ENCODE data around the gene PLA2G6. TPM values are rescaled to one million over a fixed set of nuclear protein-coding genes. Genes with fewer than 3 reads are reported as not detected.
A peak's percentile ranks its signal among the peaks of the same experiment; 100 is the strongest.

Gene PLA2G6
- total and polyA plus RNA-seq, 4 experiments from 2014 or later, result 1.1 to 238 (median 116) TPM

- Mint-ChIP-seq H3K4me1 (peaks cover 0 to 5% (median under 1%) of the 10 kb centered on the region in 4 donors), H3K9me3 (peaks cover 0 to 1% (median 0%) of the 10 kb centered on the region in 8 donors)
- POLR2A ChIA-PET (ENCODE audit: partially characterized antibody), result interaction anchor here (0.6 to 1.6 kb wide), 3 partner anchors 9 to 23 kb away, joined by 3 to 4 read pairs (median 3); partner anchors contain the start of gene MAFF
Measured at GRCh38 chr22:38191731-38192474, 10.3 kb upstream of the PLA2G6 start.

DNA sequence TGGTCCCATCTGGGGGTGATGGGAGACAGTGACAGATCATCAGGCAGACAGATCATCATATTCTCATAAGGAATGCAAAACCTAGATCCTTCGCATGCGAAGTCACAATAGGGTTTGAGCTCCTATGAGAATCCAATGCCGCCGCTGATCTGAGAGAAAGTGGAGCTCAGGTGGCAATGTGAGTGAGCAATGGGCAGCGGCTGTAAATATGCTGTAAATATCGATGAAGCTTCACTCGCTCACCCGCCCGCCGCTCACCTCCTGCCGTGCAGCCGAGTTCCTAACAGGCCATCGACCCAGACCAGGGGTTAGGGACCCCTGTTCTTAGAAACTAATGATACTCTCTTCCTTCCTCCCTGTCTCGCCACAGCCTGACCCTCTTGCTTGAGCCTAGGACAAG, 9.4 kb upstream of the PLA2G6 start:
- Mint-ChIP-seq H3K4me3 (no peak overlapping the region), H3K4me1 (peaks cover 0 to 5% (median under 1%) of the 10 kb centered on the region in 4 donors), H3K36me3 (no peaks in the 10 kb centered on the region), H3K27me3 (no peaks in the 10 kb centered on the region), H3K27ac (no peak overlapping the region), H3K9me3 (peaks cover 0 to 1% (median 0%) of the 10 kb centered on the region in 8 donors)
- Histone ChIP-seq H3K4me3 (ENCODE audit: low read length in 2 of 2) (no peak overlapping the region), H3K27me3 (ENCODE audit: insufficient read depth, low read length) (no peaks in the 10 kb centered on the region), H3K36me3 (ENCODE audit: insufficient read depth, low read length) (no peaks in the 10 kb centered on the region), H3K9me3 (ENCODE audit: control insufficient read depth in 1 of 2, low read length in 2 of 2) (no peaks in the 10 kb centered on the region), H3K4me1 (ENCODE audit: insufficient read depth, low read length) (no peaks in the 10 kb centered on the region), H3K27ac (ENCODE audit: low read depth, low read length) (no peak overlapping the region)
- CTCF ChIA-PET (ENCODE audit: partially characterized antibody), result no interaction called here
- POLR2A ChIA-PET (ENCODE audit: partially characterized antibody), result no interaction called here
- DNase-seq, result no peak
- intact Hi-C loops (cut with micrococcal nuclease), result no loop called here

More at GRCh38 chr22:38191731-38192474, 10.3 kb upstream of the PLA2G6 start:
- H3K36me3 Mint-ChIP-seq, result no peaks in the 10 kb centered on the region
- no peaks in the 10 kb centered on the region for H3K27me3 ChIP-seq (ENCODE audit: insufficient read depth, low read length)
- intact Hi-C loops (cut with micrococcal nuclease), result no loop called here
- CTCF ChIA-PET (ENCODE audit: partially characterized antibody), result no interaction called here
- no peaks in the 10 kb centered on the region for H3K36me3 ChIP-seq (ENCODE audit: insufficient read depth, low read length)
- no peak overlapping the region for H3K27ac ChIP-seq (ENCODE audit: low read depth, low read length)
- H3K27ac Mint-ChIP-seq, result peak overlapping the region in 1 of 7 donors; percentile 48
- H3K4me3 Mint-ChIP-seq, result no peak overlapping the region
- DNase-seq, result no peak
- no peaks in the 10 kb centered on the region for H3K4me1 ChIP-seq (ENCODE audit: insufficient read depth, low read length)
- H3K27me3 Mint-ChIP-seq, result no peaks in the 10 kb centered on the region
- no peak overlapping the region for H3K4me3 ChIP-seq (ENCODE audit: low read length in 2 of 2)
- H3K9me3 ChIP-seq (ENCODE audit: control insufficient read depth in 1 of 2, low read length in 2 of 2), result no peaks in the 10 kb centered on the region

GRCh38 chr22:38190581-38190980, 9.0 kb upstream of the PLA2G6 start:
- Mint-ChIP-seq H3K27ac (no peak overlapping the region), H3K9me3 (peaks cover 0 to 1% (median 0%) of the 10 kb centered on the region in 8 donors), H3K27me3 (no peaks in the 10 kb centered on the region), H3K36me3 (no peaks in the 10 kb centered on the region), H3K4me3 (no peak overlapping the region), H3K4me1 (peaks cover 0 to 5% (median under 1%) of the 10 kb centered on the region in 4 donors)
- Histone ChIP-seq H3K4me1 (ENCODE audit: insufficient read depth, low read length) (no peaks in the 10 kb centered on the region), H3K27ac (ENCODE audit: low read depth, low read length) (no peak overlapping the region), H3K27me3 (ENCODE audit: insufficient read depth, low read length) (no peaks in the 10 kb centered on the region), H3K4me3 (ENCODE audit: low read length in 2 of 2) (no peak overlapping the region), H3K36me3 (ENCODE audit: insufficient read depth, low read length) (no peaks in the 10 kb centered on the region), H3K9me3 (ENCODE audit: control insufficient read depth in 1 of 2, low read length in 2 of 2) (no peaks in the 10 kb centered on the region)
- intact Hi-C loops (cut with micrococcal nuclease), result no loop called here
- ChIA-PET POLR2A (ENCODE audit: partially characterized antibody) (no interaction called here), CTCF (ENCODE audit: partially characterized antibody) (no interaction called here)
- no peak for DNase-seq

- peaks cover 0 to 1% (median 0%) of the 10 kb centered on the region in 8 donors for H3K9me3 Mint-ChIP-seq
- H3K27ac Mint-ChIP-seq, result no peak overlapping the region
- no peaks in the 10 kb centered on the region for H3K27me3 Mint-ChIP-seq
- Histone ChIP-seq H3K4me3 (ENCODE audit: low read length in 2 of 2) (no peak overlapping the region), H3K27me3 (ENCODE audit: insufficient read depth, low read length) (no peaks in the 10 kb centered on the region), H3K9me3 (ENCODE audit: control insufficient read depth in 1 of 2, low read length in 2 of 2) (no peaks in the 10 kb centered on the region), H3K27ac (ENCODE audit: low read depth, low read length) (no peak overlapping the region), H3K4me1 (ENCODE audit: insufficient read depth, low read length) (no peaks in the 10 kb centered on the region), H3K36me3 (ENCODE audit: insufficient read depth, low read length) (no peaks in the 10 kb centered on the region)
- H3K36me3 Mint-ChIP-seq, result no peaks in the 10 kb centered on the region
- H3K4me3 Mint-ChIP-seq, result no peak overlapping the region
- CTCF ChIA-PET (ENCODE audit: partially characterized antibody), result no interaction called here
- no peak for DNase-seq
- peaks cover 0 to under 1% (median 0%) of the 10 kb centered on the region in 4 donors for H3K4me1 Mint-ChIP-seq
- intact Hi-C loops (cut with micrococcal nuclease), result no loop called here
- POLR2A ChIA-PET (ENCODE audit: partially characterized antibody), result no interaction called here
Measured at GRCh38 chr22:38189104-38189503, 7.5 kb upstream of the PLA2G6 start.

DNA sequence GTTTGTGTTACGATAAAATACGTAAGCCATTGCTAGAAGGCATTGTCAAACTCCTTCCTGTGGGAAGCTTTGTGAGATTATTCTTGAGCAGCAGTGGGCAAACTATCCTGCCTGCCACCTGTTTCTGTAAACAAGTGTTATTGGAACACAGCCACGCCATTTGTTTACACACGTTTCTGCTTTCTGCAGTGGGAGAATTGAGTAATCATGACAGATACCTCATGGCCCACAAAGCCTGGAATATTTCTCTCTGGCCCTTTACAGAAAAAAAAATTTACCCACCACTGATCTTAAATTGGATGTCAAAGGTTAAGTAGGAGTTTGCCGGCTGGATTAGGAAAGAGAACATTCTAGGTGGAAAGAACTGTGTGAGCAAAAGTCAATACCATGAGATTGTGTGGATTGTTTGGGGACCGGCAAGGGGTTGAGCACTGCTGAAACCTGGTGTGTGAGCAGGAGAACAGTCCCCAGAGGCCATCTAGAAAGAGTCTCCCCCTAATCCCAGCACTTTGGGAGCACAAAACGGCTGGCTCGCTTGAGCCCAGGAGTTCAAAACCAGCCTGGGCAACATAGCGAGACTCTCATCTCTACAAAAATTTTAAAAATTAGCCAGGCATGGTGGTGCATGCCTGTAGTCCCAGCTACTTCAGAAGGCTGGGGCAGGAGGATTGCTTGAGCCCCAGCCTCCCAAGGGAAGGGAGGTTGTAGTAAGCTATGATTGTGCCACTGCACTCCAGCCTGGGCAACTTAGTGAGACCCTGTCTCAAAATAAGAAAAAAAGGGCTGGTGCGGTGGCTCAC, 6.0 kb upstream of the PLA2G6 start:
- Mint-ChIP-seq H3K4me3 (no peak overlapping the region), H3K27me3 (no peaks in the 10 kb centered on the region), H3K36me3 (no peaks in the 10 kb centered on the region), H3K9me3 (peaks cover 0 to 1% (median 0%) of the 10 kb centered on the region in 8 donors), H3K27ac (no peak overlapping the region), H3K4me1 (peaks cover 0 to 1% (median 0%) of the 10 kb centered on the region in 4 donors)
- H3K36me3 ChIP-seq (ENCODE audit: insufficient read depth, low read length), result no peaks in the 10 kb centered on the region
- CTCF ChIA-PET (ENCODE audit: partially characterized antibody), result interaction anchor here (0.6 kb wide), 1 partner anchor 20 kb away, joined by 3 read pairs; no protein-coding TSS in a partner anchor
- intact Hi-C loops (cut with micrococcal nuclease), result no loop called here
- H3K4me3 ChIP-seq (ENCODE audit: low read length in 2 of 2), result no peak overlapping the region
- DNase-seq, result no peak
- no peaks in the 10 kb centered on the region for H3K4me1 ChIP-seq (ENCODE audit: insufficient read depth, low read length)
- no peaks in the 10 kb centered on the region for H3K27me3 ChIP-seq (ENCODE audit: insufficient read depth, low read length)
- H3K27ac ChIP-seq (ENCODE audit: low read depth, low read length), result no peak overlapping the region
- POLR2A ChIA-PET (ENCODE audit: partially characterized antibody), result no interaction called here
- H3K9me3 ChIP-seq (ENCODE audit: control insufficient read depth in 1 of 2, low read length in 2 of 2), result no peaks in the 10 kb centered on the region

GRCh38 chr22:38186429-38186828, 4.8 kb upstream of the PLA2G6 start:
- H3K36me3 ChIP-seq (ENCODE audit: insufficient read depth, low read length), result no peaks in the 10 kb centered on the region
- H3K4me3 Mint-ChIP-seq, result no peak overlapping the region
- peak overlapping the region in 1 of 7 donors; percentile 48 for H3K27ac Mint-ChIP-seq
- peaks cover 2 to 8% (median 5%) of the 10 kb centered on the region in 4 donors for H3K4me1 Mint-ChIP-seq
- intact Hi-C loops (cut with micrococcal nuclease), result no loop called here
- no peak overlapping the region for H3K27ac ChIP-seq (ENCODE audit: low read depth, low read length)
- no peaks in the 10 kb centered on the region for H3K27me3 ChIP-seq (ENCODE audit: insufficient read depth, low read length)
- POLR2A ChIA-PET (ENCODE audit: partially characterized antibody), result interaction anchor here (0.6 to 1.2 kb wide), 2 partner anchors 10 to 15 kb away, joined by 3 to 4 read pairs; partner anchors contain the start of gene MAFF
- no peak overlapping the region for H3K4me3 ChIP-seq (ENCODE audit: low read length in 2 of 2)
- CTCF ChIA-PET (ENCODE audit: partially characterized antibody), result no interaction called here
- DNase-seq, result no peak
- peaks cover 0 to 2% of the 10 kb centered on the region in 2 donors for H3K36me3 Mint-ChIP-seq
- H3K9me3 Mint-ChIP-seq, result peaks cover 0 to 1% (median 0%) of the 10 kb centered on the region in 8 donors
- no peaks in the 10 kb centered on the region for H3K4me1 ChIP-seq (ENCODE audit: insufficient read depth, low read length)
- H3K9me3 ChIP-seq (ENCODE audit: control insufficient read depth in 1 of 2, low read length in 2 of 2), result no peaks in the 10 kb centered on the region
- no peaks in the 10 kb centered on the region for H3K27me3 Mint-ChIP-seq

GRCh38 chr22:38184788-38185187, 3.2 kb upstream of the PLA2G6 start:
- Histone ChIP-seq H3K27ac (ENCODE audit: low read depth, low read length) (no peak overlapping the region), H3K27me3 (ENCODE audit: insufficient read depth, low read length) (no peaks in the 10 kb centered on the region), H3K9me3 (ENCODE audit: control insufficient read depth in 1 of 2, low read length in 2 of 2) (no peaks in the 10 kb centered on the region), H3K4me3 (ENCODE audit: low read length in 2 of 2) (no peak overlapping the region), H3K4me1 (ENCODE audit: insufficient read depth, low read length) (peaks cover 14% of the 10 kb centered on the region), H3K36me3 (ENCODE audit: insufficient read depth, low read length) (no peaks in the 10 kb centered on the region)
- H3K36me3 Mint-ChIP-seq, result peaks cover 0 to 16% of the 10 kb centered on the region in 2 donors
- intact Hi-C loops (cut with micrococcal nuclease), result no loop called here
- H3K4me3 Mint-ChIP-seq, result no peak overlapping the region
- H3K9me3 Mint-ChIP-seq, result peaks cover 0 to 4% (median 0%) of the 10 kb centered on the region in 8 donors
- peaks cover 16 to 24% (median 21%) of the 10 kb centered on the region in 4 donors for H3K4me1 Mint-ChIP-seq
- CTCF ChIA-PET (ENCODE audit: partially characterized antibody), result no interaction called here
- POLR2A ChIA-PET (ENCODE audit: partially characterized antibody), result no interaction called here
- H3K27ac Mint-ChIP-seq, result no peak overlapping the region
- DNase-seq, result no peak
- no peaks in the 10 kb centered on the region for H3K27me3 Mint-ChIP-seq
